Measurements from ENCODE around the gene MRPL22. TPM values are rescaled to one million over a fixed set of nuclear protein-coding genes. Genes with fewer than 3 reads are reported as not detected.

The MRPL22 gene
- total RNA-seq, 1 donor from 2014 or later: 38.4 TPM

DNA sequence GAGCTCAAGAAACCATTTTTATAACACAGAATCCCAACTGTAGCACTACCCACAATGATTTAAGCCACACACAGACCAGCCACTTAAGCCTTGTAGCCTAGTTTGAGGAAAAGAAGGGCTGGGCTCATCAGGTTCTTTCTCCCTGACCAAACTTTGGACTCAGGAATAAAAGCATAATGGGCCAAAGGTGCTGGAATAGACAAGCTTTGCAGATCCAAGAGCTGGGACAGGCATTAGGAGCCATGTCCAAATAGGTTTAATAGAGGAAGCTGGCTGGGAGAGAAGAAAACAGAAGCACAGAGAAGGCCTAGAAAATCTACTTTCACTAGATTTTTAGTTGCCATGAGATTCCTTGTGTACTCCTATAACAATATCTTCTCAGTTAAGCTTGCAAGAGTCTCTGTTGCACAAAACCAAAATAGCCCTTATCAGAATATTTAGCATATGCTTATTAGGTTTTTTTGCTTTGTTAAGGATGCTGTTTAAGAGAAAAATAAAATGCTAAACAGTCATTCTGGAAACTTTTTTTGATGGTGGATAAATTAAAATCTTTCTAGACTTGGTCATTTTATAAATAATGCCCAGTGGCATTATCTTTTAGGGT, 44.2 kb upstream of the MRPL22 start:
- peaks cover 2% of the 10 kb centered on the region for H3K27me3 Mint-ChIP-seq (ENCODE audit: unreplicated experiment)
- no peaks in the 10 kb centered on the region for H3K4me1 Mint-ChIP-seq (ENCODE audit: low read depth, unreplicated experiment)
- no peak for DNase-seq
- H3K36me3 Mint-ChIP-seq (ENCODE audit: unreplicated experiment): no peaks in the 10 kb centered on the region
- no peaks in the 10 kb centered on the region for H3K9me3 Mint-ChIP-seq (ENCODE audit: unreplicated experiment)
- no peak overlapping the region for H3K4me3 Mint-ChIP-seq (ENCODE audit: unreplicated experiment)
- H3K27ac Mint-ChIP-seq (ENCODE audit: unreplicated experiment): no peak overlapping the region
- no peak for TF ChIP-seq CTCF (IDR thresholded peaks at IDR 0.05; ENCODE audit: partially characterized antibody, unreplicated experiment)

- Mint-ChIP-seq H3K4me1 (ENCODE audit: low read depth, unreplicated experiment) (no peaks in the 10 kb centered on the region), H3K4me3 (ENCODE audit: unreplicated experiment) (no peak overlapping the region), H3K27me3 (ENCODE audit: unreplicated experiment) (peaks cover 2% of the 10 kb centered on the region), H3K27ac (ENCODE audit: unreplicated experiment) (no peak overlapping the region), H3K9me3 (ENCODE audit: unreplicated experiment) (no peaks in the 10 kb centered on the region), H3K36me3 (ENCODE audit: unreplicated experiment) (no peaks in the 10 kb centered on the region)
- TF ChIP-seq CTCF (IDR thresholded peaks at IDR 0.05; ENCODE audit: partially characterized antibody, unreplicated experiment): no peak
- DNase-seq: no peak
These were observed 42.7 kb upstream of the MRPL22 start for GRCh38 chr5:154898210-154898609.

- Mint-ChIP-seq H3K27ac (ENCODE audit: unreplicated experiment) (no peak overlapping the region), H3K4me1 (ENCODE audit: low read depth, unreplicated experiment) (no peaks in the 10 kb centered on the region), H3K9me3 (ENCODE audit: unreplicated experiment) (no peaks in the 10 kb centered on the region), H3K27me3 (ENCODE audit: unreplicated experiment) (peaks cover 2% of the 10 kb centered on the region), H3K36me3 (ENCODE audit: unreplicated experiment) (no peaks in the 10 kb centered on the region), H3K4me3 (ENCODE audit: unreplicated experiment) (no peak overlapping the region)
- no peak for TF ChIP-seq CTCF (IDR thresholded peaks at IDR 0.05; ENCODE audit: partially characterized antibody, unreplicated experiment)
- no peak for DNase-seq
These were observed 41.6 kb upstream of the MRPL22 start for GRCh38 chr5:154899151-154899816.

GRCh38 chr5:154900066-154900465, 40.8 kb upstream of the MRPL22 start:
- no peaks in the 10 kb centered on the region for H3K4me1 Mint-ChIP-seq (ENCODE audit: low read depth, unreplicated experiment)
- peaks cover 2% of the 10 kb centered on the region for H3K27me3 Mint-ChIP-seq (ENCODE audit: unreplicated experiment)
- no peaks in the 10 kb centered on the region for H3K36me3 Mint-ChIP-seq (ENCODE audit: unreplicated experiment)
- no peaks in the 10 kb centered on the region for H3K9me3 Mint-ChIP-seq (ENCODE audit: unreplicated experiment)
- TF ChIP-seq CTCF (IDR thresholded peaks at IDR 0.05; ENCODE audit: partially characterized antibody, unreplicated experiment): no peak
- H3K27ac Mint-ChIP-seq (ENCODE audit: unreplicated experiment): no peak overlapping the region
- DNase-seq: no peak
- H3K4me3 Mint-ChIP-seq (ENCODE audit: unreplicated experiment): no peak overlapping the region

- Mint-ChIP-seq H3K9me3 (ENCODE audit: unreplicated experiment) (no peaks in the 10 kb centered on the region), H3K4me3 (ENCODE audit: unreplicated experiment) (no peak overlapping the region), H3K4me1 (ENCODE audit: low read depth, unreplicated experiment) (no peaks in the 10 kb centered on the region), H3K36me3 (ENCODE audit: unreplicated experiment) (no peaks in the 10 kb centered on the region), H3K27ac (ENCODE audit: unreplicated experiment) (no peak overlapping the region), H3K27me3 (ENCODE audit: unreplicated experiment) (peaks cover 2% of the 10 kb centered on the region)
- DNase-seq: no peak
- TF ChIP-seq CTCF (IDR thresholded peaks at IDR 0.05; ENCODE audit: partially characterized antibody, unreplicated experiment): no peak
These were observed 39.6 kb upstream of the MRPL22 start for GRCh38 chr5:154901276-154901675.
